HCT116 (cell line): ENCODE data around the gene TMEM208. TPM values are rescaled to one million over a fixed set of nuclear protein-coding genes. Genes with fewer than 3 reads are reported as not detected.

Experiments used
- ATAC-seq: fragments of 200-7000 bp; cut with Tn5 transposase; 2 replicates; pipeline ENCODE4 v1.9.1; 2020; ENCODE audit warnings: mild to moderate bottlenecking, moderate library complexity
- BruUV-seq: library from RNA; stranded (reverse); fragments of 400-500 nt; replicated peaks from 2 replicates; lab custom pipeline; 2021; lab: Mats Ljungman, UMichigan
- CTCF ChIA-PET: fragments of 300-600 bp; sonication (Branson Sonifier 250); formaldehyde crosslinking; loops from one replicate; lab custom pipeline; 2021; ENCODE audit warnings: antibody characterized with exemption; lab: Charles Lee
- POLR2A ChIA-PET: fragments of 300-600, 350-600 bp; sonication (Branson Sonifier 250); formaldehyde crosslinking; loops from one replicate; lab custom pipeline; 2021; ENCODE audit warnings: antibody characterized with exemption; lab: Charles Lee
- RAD21 ChIA-PET, 2 experiments: fragments of 300-600 bp; sonication (Branson Sonifier 250); formaldehyde crosslinking; loops; one replicate each; lab custom pipeline; 2023; ENCODE audit warnings: low total read pairs in 2 of 2; ENCODE audit not compliant: uncharacterized antibody in 2 of 2, unreplicated experiment in 2 of 2, low non-redundant PET in 1 of 2; lab: Charles Lee
- DNase-seq: peaks from one replicate; pipeline ENCODE4 v3.0.0-alpha.2; 2010; ENCODE audit warnings: low read depth, low spot score
- H2AFZ ChIP-seq: fragments of 200-600 bp; shearing (Covaris generic), sonication (generic); 2 replicates; pipeline ENCODE4 v1.6.1; 2017; ENCODE audit warnings: low read depth, mixed run types, mixed read lengths, antibody characterized with exemption, low read length; ENCODE audit not compliant: poor library complexity, severe bottlenecking
- H3K27ac ChIP-seq: 2 replicates; pipeline ENCODE4 v1.5.1; 2012; ENCODE audit warnings: low read depth, low read length
- H3K27me3 ChIP-seq: fragments of 200-600 bp; sonication (generic); 2 replicates; pipeline ENCODE4 v1.6.1; 2016; ENCODE audit warnings: mixed run types, low read length, mixed read lengths; ENCODE audit not compliant: insufficient read depth
- H3K36me3 ChIP-seq, 2 experiments: fragments of 200-500 bp in 1 of 2; fragments of 200-600 bp in 1 of 2; sonication (Bioruptor generic) in 1 of 2; sonication (generic) in 1 of 2; 2 replicates each; pipeline versions ENCODE4 v1.5.1 to v1.6.1; 2014 to 2016; ENCODE audit warnings: low read length in 2 of 2, inconsistent platforms in 1 of 2, mixed read lengths in 1 of 2, mixed run types in 1 of 2; ENCODE audit not compliant: insufficient read depth in 2 of 2, control insufficient read depth in 1 of 2
- H3K4me1 ChIP-seq, 2 experiments: fragments of 200-600 bp in 1 of 2; sonication (generic) in 1 of 2; 2 replicates each; pipeline versions ENCODE4 v1.5.1 to v1.6.1; 2012 to 2017; ENCODE audit warnings: low read length in 2 of 2, inconsistent platforms in 1 of 2, mild to moderate bottlenecking in 1 of 2, mixed read lengths in 1 of 2, mixed run types in 1 of 2, moderate library complexity in 1 of 2; ENCODE audit not compliant: insufficient read depth in 2 of 2, control insufficient read depth in 1 of 2
- H3K4me2 ChIP-seq: fragments of 200-600 bp; sonication (generic); 2 replicates; pipeline ENCODE4 v1.6.1; 2017; ENCODE audit warnings: mixed run types, low read length, mixed read lengths
- H3K4me3 ChIP-seq, 2 experiments: fragments of 200-600 bp in 1 of 2; sonication (generic) in 1 of 2; replicated peaks in 1 of 2; 2 replicates each; pipeline ENCODE4 v1.5.1; 2011 to 2016; ENCODE audit warnings: low read length in 2 of 2, control low read depth in 1 of 2, low read depth in 1 of 2, mild to moderate bottlenecking in 1 of 2, mixed read lengths in 1 of 2, mixed run types in 1 of 2
- H3K79me2 ChIP-seq: fragments of 200-600 bp; sonication (generic); 2 replicates; pipeline ENCODE4 v1.6.1; 2017; ENCODE audit warnings: mild to moderate bottlenecking, mixed run types, low read length, moderate library complexity, mixed read lengths; ENCODE audit not compliant: insufficient read depth
- H3K9ac ChIP-seq: fragments of 200-600 bp; sonication (generic); 2 replicates; pipeline ENCODE4 v1.6.1; 2016; ENCODE audit warnings: low read length, mixed read lengths
- H3K9me2 ChIP-seq: fragments of 200-600 bp; sonication (generic), shearing (Covaris generic); 2 replicates; pipeline ENCODE4 v1.6.1; 2017; ENCODE audit warnings: mixed run types, mild to moderate bottlenecking, moderate library complexity; ENCODE audit not compliant: insufficient read depth
- H3K9me3 ChIP-seq, 2 experiments: fragments of 200-500 bp in 1 of 2; fragments of 200-600 bp in 1 of 2; sonication (Bioruptor generic) in 1 of 2; sonication (generic) in 1 of 2; 2 replicates each; pipeline ENCODE4 v1.6.1; 2014 to 2017; ENCODE audit warnings: low read length in 2 of 2, mixed read lengths in 2 of 2, inconsistent platforms in 1 of 2, low read depth in 1 of 2, mild to moderate bottlenecking in 1 of 2, mixed run types in 1 of 2, moderate library complexity in 1 of 2; ENCODE audit not compliant: control insufficient read depth in 1 of 2, insufficient read depth in 1 of 2
- H4K20me1 ChIP-seq: fragments of 200-600 bp; sonication (generic), shearing (Covaris generic); 2 replicates; pipeline ENCODE4 v1.6.1; 2017; ENCODE audit warnings: mixed run types, mild to moderate bottlenecking, moderate library complexity; ENCODE audit not compliant: insufficient read depth
- CBX3 ChIP-seq: IDR thresholded peaks from 2 replicates; pipeline ENCODE4 v1.6.1; 2012; ENCODE audit warnings: low read depth
- CEBPB ChIP-seq: IDR thresholded peaks from 2 replicates; pipeline ENCODE4 v1.6.1; 2012; ENCODE audit warnings: low read depth
- ELF1 ChIP-seq: IDR thresholded peaks from 2 replicates; pipeline ENCODE4 v1.6.1; 2012; ENCODE audit warnings: low read depth, borderline replicate concordance
- EZH2phosphoT487 ChIP-seq: fragments of 200-600 bp; IDR thresholded peaks from 2 replicates; pipeline ENCODE4 v1.6.1; 2018; ENCODE audit warnings: antibody characterized with exemption, borderline replicate concordance
- FOSL1 ChIP-seq: IDR thresholded peaks from 2 replicates; pipeline ENCODE4 v1.6.1; 2012; ENCODE audit warnings: low read depth
- POLR2A ChIP-seq: IDR thresholded peaks from 2 replicates; pipeline ENCODE4 v1.7.0; 2011; ENCODE audit warnings: borderline replicate concordance; ENCODE audit not compliant: insufficient read depth, insufficient read length; ENCODE audit errors: extremely low read depth
- POLR2AphosphoS5 ChIP-seq: IDR thresholded peaks from 2 replicates; pipeline ENCODE4 v1.6.1; 2011; ENCODE audit warnings: mild to moderate bottlenecking, low read depth, low read length, moderate library complexity
- RAD21 ChIP-seq: IDR thresholded peaks from 2 replicates; pipeline ENCODE4 v1.6.1; 2012; ENCODE audit warnings: low read depth, mild to moderate bottlenecking
- SIN3A ChIP-seq: IDR thresholded peaks from 2 replicates; pipeline ENCODE4 v1.6.1; 2012; ENCODE audit warnings: low read depth
- SP1 ChIP-seq: IDR thresholded peaks from 2 replicates; pipeline ENCODE4 v1.6.1; 2012; ENCODE audit warnings: low read depth
- SRF ChIP-seq: IDR thresholded peaks from 2 replicates; pipeline ENCODE4 v1.6.1; 2012; ENCODE audit warnings: low read depth
- YY1 ChIP-seq: IDR thresholded peaks from 2 replicates; pipeline ENCODE4 v1.6.1; 2011; ENCODE audit warnings: low read length, low read depth, moderate library complexity, mild to moderate bottlenecking; ENCODE audit not compliant: insufficient replicate concordance; ENCODE audit errors: extremely low read depth
- ZFX ChIP-seq: fragments of 450-650 bp; IDR thresholded peaks from 2 replicates; pipeline ENCODE4 v1.6.1; 2017
- ZNF274 ChIP-seq: fragments of 200-500 bp; sonication (Bioruptor generic); IDR thresholded peaks from 2 replicates; pipeline ENCODE4 v1.6.1; 2014; ENCODE audit warnings: mild to moderate bottlenecking, low read depth, low read length, inconsistent platforms
- intact Hi-C: fragments of 100-400 bp; cut with micrococcal nuclease; formaldehyde crosslinking; loops from 2 replicates; pipeline ENCODE4 v1.10.0; 2022
- total RNA-seq: library from RNA; stranded (reverse); gene quantifications from one replicate; pipeline ENCODE4 v1.2.1, GENCODE V29; 2021; ENCODE audit not compliant: unreplicated experiment
- TF ChIP-seq, protein P1 (sequence below): IDR thresholded peaks from 2 replicates; pipeline ENCODE4 v1.6.1; 2012
- TF ChIP-seq, protein P2 (sequence below): IDR thresholded peaks from 2 replicates; pipeline ENCODE4 v1.6.1; 2012; ENCODE audit warnings: low read depth
- TF ChIP-seq, protein P3 (sequence below): IDR thresholded peaks from 2 replicates; pipeline ENCODE4 v1.6.1; 2012

The TMEM208 gene
- total RNA-seq, 1 experiment from 2014 or later, result 36.1 TPM

DNA sequence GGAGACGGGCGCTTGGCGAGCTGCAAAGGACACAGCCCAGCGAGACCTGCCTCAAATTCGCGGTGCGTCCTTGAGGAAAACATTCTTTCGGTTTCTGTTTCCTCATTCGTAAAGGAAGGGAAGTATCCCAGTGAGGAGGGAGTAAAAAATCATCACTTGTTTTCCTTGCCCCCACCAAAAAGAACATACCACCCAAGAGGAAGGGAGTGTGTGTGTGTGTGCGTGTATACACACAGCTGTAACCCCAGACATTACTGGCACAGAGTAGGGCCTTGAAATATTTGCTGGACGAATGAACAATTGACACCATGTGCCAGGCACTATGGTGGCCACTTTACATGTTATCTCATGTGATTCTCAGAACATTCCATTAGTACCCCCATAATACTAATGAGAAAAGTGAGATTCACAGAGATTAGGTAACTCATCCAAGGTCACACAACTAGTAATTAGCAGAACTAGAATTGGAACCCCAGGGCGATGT lies 41.2 kb upstream of the TMEM208 start:
- no peaks in the 10 kb centered on the region for H3K36me3 ChIP-seq
- H3K79me2 ChIP-seq, result peaks cover 11% of the 10 kb centered on the region
- ChIA-PET POLR2A (interaction anchor here (1.5 kb wide), 1 partner anchor 41 kb away, joined by 3 read pairs; the partner anchor contains the start of gene TMEM208), RAD21 (interaction anchor here in 1 of 2 experiments (0.6 to 1.2 kb wide), 3 partner anchors 153 to 216 kb away, joined by 3 to 16 read pairs (median 3); no protein-coding TSS in a partner anchor), CTCF (interaction anchor here (0.7 to 1.5 kb wide), 13 partner anchors 13 to 290 kb away, joined by 3 to 12 read pairs (median 4); partner anchors contain the start of genes ELMO3 and NOL3)
- no peak overlapping the region for H3K4me3 ChIP-seq
- DNase-seq, result no peak
- H3K9me3 ChIP-seq, result no peaks in the 10 kb centered on the region
- H3K9ac ChIP-seq, result no peak overlapping the region
- no TSS peak for BruUV-seq
- TF ChIP-seq YY1 (no peak), CEBPB (no peak), FOSL1 (no peak), CBX3 (no peak), EZH2phosphoT487 (no peak), RAD21 (no peak), ZNF274 (no peak), ZFX (no peak)
- no peaks in the 10 kb centered on the region for H4K20me1 ChIP-seq
- H3K4me2 ChIP-seq, result peak overlapping the region; percentile 53
- H2AFZ ChIP-seq, result no peak overlapping the region
- H3K27me3 ChIP-seq, result no peaks in the 10 kb centered on the region
- peaks cover 10 to 43% of the 10 kb centered on the region in 2 experiments; a peak in 3 of 4 replicates for H3K4me1 ChIP-seq
- no peak for ATAC-seq
- H3K9me2 ChIP-seq, result no peaks in the 10 kb centered on the region
- no peak overlapping the region for H3K27ac ChIP-seq
- intact Hi-C loops, result loop anchor here (1.0 kb wide), 2 partner anchors 167 to 208 kb away; no protein-coding TSS in a partner anchor

DNA sequence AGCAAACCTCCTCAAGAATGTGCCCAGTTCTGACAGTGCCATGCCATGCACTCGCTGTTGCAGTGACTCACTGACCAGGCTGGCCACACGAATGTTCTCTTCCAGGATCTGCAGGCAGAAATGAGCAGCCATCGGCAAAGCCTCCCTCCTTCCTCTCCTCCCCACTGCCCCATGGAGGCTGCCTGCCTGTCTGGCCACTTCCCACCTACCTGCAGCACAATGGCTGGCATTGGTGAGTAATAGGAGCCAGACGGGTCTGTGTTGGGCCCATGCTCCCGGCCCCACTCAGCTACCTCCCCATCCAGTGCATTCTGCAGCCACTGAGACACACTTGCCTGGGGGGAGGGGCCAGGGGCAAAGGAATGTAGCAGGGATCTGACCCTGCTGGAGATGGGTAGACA lies 40.4 kb upstream of the TMEM208 start:
- Histone ChIP-seq H3K4me1 (peaks cover 11 to 43% of the 10 kb centered on the region in 2 experiments; a peak in 3 of 4 replicates), H3K27ac (no peak overlapping the region), H3K9me3 (no peaks in the 10 kb centered on the region), H3K36me3 (no peaks in the 10 kb centered on the region), H3K9ac (no peak overlapping the region), H2AFZ (no peak overlapping the region), H3K79me2 (peaks cover 11% of the 10 kb centered on the region), H3K4me3 (no peak overlapping the region), H3K27me3 (no peaks in the 10 kb centered on the region), H4K20me1 (no peaks in the 10 kb centered on the region), H3K9me2 (no peaks in the 10 kb centered on the region), H3K4me2 (no peak overlapping the region)
- RAD21 ChIA-PET, result no interaction called here
- intact Hi-C loops, result no loop called here
- BruUV-seq, result no TSS peak
- DNase-seq (no peak), ATAC-seq (no peak)
- POLR2A ChIA-PET, result no interaction called here
- CTCF ChIA-PET, result interaction anchor here (1.2 kb wide), 1 partner anchor 13 kb away, joined by 3 read pairs; the partner anchor contains the start of gene ELMO3
- TF ChIP-seq POLR2A, result no peak
- TF ChIP-seq SIN3A, result no peak
- TF ChIP-seq, protein P1, sequence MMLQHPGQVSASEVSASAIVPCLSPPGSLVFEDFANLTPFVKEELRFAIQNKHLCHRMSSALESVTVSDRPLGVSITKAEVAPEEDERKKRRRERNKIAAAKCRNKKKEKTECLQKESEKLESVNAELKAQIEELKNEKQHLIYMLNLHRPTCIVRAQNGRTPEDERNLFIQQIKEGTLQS, result no peak
- TF ChIP-seq ELF1, result no peak
- TF ChIP-seq CEBPB, result no peak
- no peak for TF ChIP-seq YY1
- TF ChIP-seq ZFX, result no peak
- TF ChIP-seq SP1, result no peak
- TF ChIP-seq, protein P2, sequence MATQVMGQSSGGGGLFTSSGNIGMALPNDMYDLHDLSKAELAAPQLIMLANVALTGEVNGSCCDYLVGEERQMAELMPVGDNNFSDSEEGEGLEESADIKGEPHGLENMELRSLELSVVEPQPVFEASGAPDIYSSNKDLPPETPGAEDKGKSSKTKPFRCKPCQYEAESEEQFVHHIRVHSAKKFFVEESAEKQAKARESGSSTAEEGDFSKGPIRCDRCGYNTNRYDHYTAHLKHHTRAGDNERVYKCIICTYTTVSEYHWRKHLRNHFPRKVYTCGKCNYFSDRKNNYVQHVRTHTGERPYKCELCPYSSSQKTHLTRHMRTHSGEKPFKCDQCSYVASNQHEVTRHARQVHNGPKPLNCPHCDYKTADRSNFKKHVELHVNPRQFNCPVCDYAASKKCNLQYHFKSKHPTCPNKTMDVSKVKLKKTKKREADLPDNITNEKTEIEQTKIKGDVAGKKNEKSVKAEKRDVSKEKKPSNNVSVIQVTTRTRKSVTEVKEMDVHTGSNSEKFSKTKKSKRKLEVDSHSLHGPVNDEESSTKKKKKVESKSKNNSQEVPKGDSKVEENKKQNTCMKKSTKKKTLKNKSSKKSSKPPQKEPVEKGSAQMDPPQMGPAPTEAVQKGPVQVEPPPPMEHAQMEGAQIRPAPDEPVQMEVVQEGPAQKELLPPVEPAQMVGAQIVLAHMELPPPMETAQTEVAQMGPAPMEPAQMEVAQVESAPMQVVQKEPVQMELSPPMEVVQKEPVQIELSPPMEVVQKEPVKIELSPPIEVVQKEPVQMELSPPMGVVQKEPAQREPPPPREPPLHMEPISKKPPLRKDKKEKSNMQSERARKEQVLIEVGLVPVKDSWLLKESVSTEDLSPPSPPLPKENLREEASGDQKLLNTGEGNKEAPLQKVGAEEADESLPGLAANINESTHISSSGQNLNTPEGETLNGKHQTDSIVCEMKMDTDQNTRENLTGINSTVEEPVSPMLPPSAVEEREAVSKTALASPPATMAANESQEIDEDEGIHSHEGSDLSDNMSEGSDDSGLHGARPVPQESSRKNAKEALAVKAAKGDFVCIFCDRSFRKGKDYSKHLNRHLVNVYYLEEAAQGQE, result no peak
- TF ChIP-seq, protein P3, sequence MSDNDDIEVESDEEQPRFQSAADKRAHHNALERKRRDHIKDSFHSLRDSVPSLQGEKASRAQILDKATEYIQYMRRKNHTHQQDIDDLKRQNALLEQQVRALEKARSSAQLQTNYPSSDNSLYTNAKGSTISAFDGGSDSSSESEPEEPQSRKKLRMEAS, result no peak
- no peak for TF ChIP-seq SRF
- TF ChIP-seq ZNF274, result no peak
- TF ChIP-seq POLR2AphosphoS5, result no peak
- no peak for TF ChIP-seq EZH2phosphoT487
